B cell (primary cell): ENCODE results near the gene FAM111B. TPM values are rescaled to one million over a fixed set of nuclear protein-coding genes. Genes with fewer than 3 reads are reported as not detected.
A peak's percentile ranks its signal among the peaks of the same experiment; 100 is the strongest.

Experiments used
- ATAC-seq: fragments of 200-7000 bp; cut with Tn5 transposase; one replicate; pipeline ENCODE4 v1.10.0; 2021; ENCODE audit warnings: low read depth, mild to moderate bottlenecking, moderate number of reproducible peaks, moderate library complexity
- CTCF ChIA-PET: fragments of 350-600 bp; sonication (Branson Sonifier 250); formaldehyde crosslinking; loops from one replicate; lab custom pipeline; 2021; ENCODE audit warnings: antibody characterized with exemption, inconsistent platforms; lab: Charles Lee
- POLR2A ChIA-PET: fragments of 350-600 bp; sonication (Branson Sonifier 250); formaldehyde crosslinking; loops from one replicate; lab custom pipeline; 2021; ENCODE audit warnings: antibody characterized with exemption; lab: Charles Lee
- DNase-seq: peaks from one replicate; pipeline ENCODE4 v3.0.0; 2013
- H2AFZ ChIP-seq: 2 replicates; pipeline ENCODE4 v1.6.1; 2012; ENCODE audit warnings: mild to moderate bottlenecking, low read depth, low read length; ENCODE audit not compliant: insufficient read depth, poor library complexity, severe bottlenecking
- H3K27ac ChIP-seq, 2 donors: 1 replicate in 1 of 2; 2 replicates in 1 of 2; pipeline ENCODE4 v1.5.1; 2012 to 2013; ENCODE audit warnings: low read length in 2 of 2, mild to moderate bottlenecking in 2 of 2, moderate library complexity in 1 of 2
- H3K27me3 ChIP-seq, 4 experiments: fragments of 200-600 bp in 1 of 4; sonication (generic) in 1 of 4; replicated peaks in 1 of 4; 1 replicate in 2 of 4; 2 replicates in 2 of 4; pipeline versions ENCODE4 v1.6.1 to v1.7.0; 2013 to 2016; ENCODE audit warnings: low read length in 3 of 4, mild to moderate bottlenecking in 2 of 4, mixed read lengths in 1 of 4, moderate library complexity in 1 of 4; ENCODE audit not compliant: insufficient read depth in 4 of 4, control insufficient read depth in 3 of 4; ENCODE audit errors: control extremely low read depth in 1 of 4
- H3K36me3 ChIP-seq, 2 experiments: replicated peaks in 1 of 2; 1 replicate in 1 of 2; 2 replicates in 1 of 2; pipeline versions ENCODE4 v1.6.1 to v1.7.1; 2013; ENCODE audit warnings: low read length in 1 of 2; ENCODE audit not compliant: insufficient read depth in 2 of 2, control insufficient read depth in 1 of 2; ENCODE audit errors: control extremely low read depth in 1 of 2, extremely low read depth in 1 of 2
- H3K4me1 ChIP-seq, 2 donors: fragments of 200-600 bp in 1 of 2; sonication (generic) in 1 of 2; 1 replicate in 1 of 2; 2 replicates in 1 of 2; pipeline versions ENCODE4 v1.5.1 to v1.6.1; 2013 to 2017; ENCODE audit warnings: low read length in 2 of 2; ENCODE audit not compliant: control insufficient read depth in 2 of 2, insufficient read depth in 2 of 2
- H3K4me2 ChIP-seq: replicated peaks from 2 replicates; pipeline ENCODE3; 2012; ENCODE audit warnings: mild to moderate bottlenecking, low read depth, low read length; ENCODE audit not compliant: poor library complexity, severe bottlenecking
- H3K4me3 ChIP-seq, 5 experiments: fragments of 200-600 bp in 1 of 5; sonication (generic) in 1 of 5; 1 replicate in 3 of 5; 2 replicates in 2 of 5; pipeline versions ENCODE4 v1.5.1 to v1.7.0; 2011 to 2016; ENCODE audit warnings: low read length in 4 of 5, mild to moderate bottlenecking in 4 of 5, low read depth in 2 of 5, control low read depth in 1 of 5, moderate library complexity in 1 of 5; ENCODE audit not compliant: insufficient read depth in 1 of 5; ENCODE audit errors: control extremely low read depth in 1 of 5, extremely low read depth in 1 of 5
- H3K79me2 ChIP-seq: fragments of 200-600 bp; sonication (generic); one replicate; pipeline ENCODE4 v1.6.0; 2016; ENCODE audit warnings: low read length; ENCODE audit not compliant: control insufficient read depth, insufficient read depth
- H3K9ac ChIP-seq: fragments of 200-600 bp; sonication (generic); 2 replicates; pipeline ENCODE4 v1.6.1; 2017; ENCODE audit warnings: mild to moderate bottlenecking, low read length, moderate library complexity
- H3K9me3 ChIP-seq, 3 donors: one replicate each; pipeline versions ENCODE4 v1.6.1 to v1.7.1; 2013; ENCODE audit warnings: low read length in 2 of 3; ENCODE audit not compliant: control insufficient read depth in 2 of 3, insufficient read depth in 1 of 3; ENCODE audit errors: control extremely low read depth in 1 of 3
- H4K20me1 ChIP-seq: 2 replicates; pipeline ENCODE4 v1.6.0; 2012; ENCODE audit warnings: mild to moderate bottlenecking, low read length; ENCODE audit not compliant: insufficient read depth, control insufficient read depth, poor library complexity, severe bottlenecking
- H3K27ac Mint-ChIP-seq: one replicate; pipeline ENCODE4 v1.8.0; 2021; ENCODE audit warnings: mixed read lengths
- H3K27me3 Mint-ChIP-seq: one replicate; pipeline ENCODE4 v1.8.0; 2021; ENCODE audit warnings: mixed read lengths
- H3K4me1 Mint-ChIP-seq: one replicate; pipeline ENCODE4 v1.8.0; 2021; ENCODE audit warnings: mixed read lengths
- H3K4me3 Mint-ChIP-seq: one replicate; pipeline ENCODE4 v1.8.0; 2021; ENCODE audit warnings: mixed read lengths
- H3K9me3 Mint-ChIP-seq: one replicate; pipeline ENCODE4 v1.8.0; 2022; ENCODE audit warnings: mixed read lengths; ENCODE audit not compliant: insufficient read depth
- EZH2 ChIP-seq: IDR thresholded peaks from 2 replicates; pipeline ENCODE4 v1.6.1; 2012; ENCODE audit warnings: borderline replicate concordance, low read depth, mild to moderate bottlenecking, moderate library complexity, low read length; ENCODE audit not compliant: insufficient read depth, poor library complexity, severe bottlenecking
- whole genome bisulfite sequencing: methylation state at CpG from one replicate; pipeline ENCODE4 v1.1.5; 2013; ENCODE audit warnings: missing lambda C conversion rate; ENCODE audit not compliant: insufficient coverage; 5-methylcytosine and 5-hydroxymethylcytosine counted together
- intact Hi-C: fragments of 100-400 bp; cut with micrococcal nuclease; formaldehyde crosslinking; loops from one replicate; pipeline ENCODE4 v1.10.0; 2022
- polyA plus RNA-seq: library from polyadenylated mRNA; depleted of rRNA; stranded (reverse); fragments of >200 nt; gene quantifications from 2 replicates; pipeline ENCODE4 v1.2.3, GENCODE V29; 2012
- total RNA-seq, 2 donors: library from RNA; stranded (reverse); fragments of 120-200 nt in 1 of 2; gene quantifications; 1 replicate in 1 of 2; 2 replicates in 1 of 2; pipeline versions ENCODE4 v1.2.3 to v1.2.4, GENCODE V29; 2013 to 2022
- TF ChIP-seq, protein P1 (sequence below): fragments of 200-600 bp; IDR thresholded peaks from one replicate; pipeline ENCODE4 v1.8.0; 2022; ENCODE audit warnings: antibody characterized with exemption, mild to moderate bottlenecking

FAM111B gene
- total and polyA plus RNA-seq, 2 donors (not counting 1 experiment from before 2014, with no cell fraction given) = 3.6 to 155 TPM

DNA sequence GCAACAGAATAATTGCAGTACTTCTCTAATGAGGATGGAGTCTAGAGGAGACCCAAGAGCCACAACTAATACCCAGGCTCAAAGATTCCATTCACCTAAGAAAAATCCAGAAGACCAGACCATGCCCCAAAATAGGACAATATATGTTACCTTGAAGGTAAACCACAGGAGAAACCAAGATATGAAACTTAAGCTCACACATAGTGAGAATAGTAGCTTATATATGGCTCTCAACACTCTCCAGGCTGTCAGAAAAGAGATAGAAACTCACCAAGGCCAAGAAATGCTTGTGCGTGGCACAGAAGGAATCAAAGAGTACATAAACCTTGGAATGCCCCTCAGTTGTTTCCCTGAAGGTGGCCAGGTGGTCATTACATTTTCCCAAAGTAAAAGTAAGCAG is 44.7 kb downstream of the FAM111B start:
- Histone ChIP-seq H3K9me3 (no peaks in the 10 kb centered on the region), H3K4me1 (peaks cover 33% of the 10 kb centered on the region in 2 donors), H3K27ac (peak overlapping the region in 1 of 2 donors; percentile 68), H3K4me2 (peak overlapping the region; percentile 52), H3K9ac (no peak overlapping the region), H3K36me3 (peaks cover 2 to 4% of the 10 kb centered on the region in 2 experiments), H3K79me2 (peaks cover 7% of the 10 kb centered on the region), H4K20me1 (no peaks in the 10 kb centered on the region), H3K4me3 (peak overlapping the region in 1 of 5 experiments; percentile 45), H3K27me3 (no peaks in the 10 kb centered on the region), H2AFZ (no peak overlapping the region)
- Mint-ChIP-seq H3K27me3 (no peaks in the 10 kb centered on the region), H3K9me3 (no peaks in the 10 kb centered on the region), H3K27ac (peak overlapping the region; percentile 79), H3K4me3 (peak overlapping the region; percentile 77), H3K4me1 (peaks cover 51% of the 10 kb centered on the region)
- ChIA-PET CTCF (interaction anchor here (0.7 to 2.6 kb wide), 7 partner anchors 10 to 576 kb away, joined by 3 to 15 read pairs (median 4); partner anchors contain the start of genes FAM111A and LPXN), POLR2A (interaction anchor here (0.6 kb wide), 1 partner anchor 57 kb away, joined by 4 read pairs; no protein-coding TSS in a partner anchor)
- ATAC-seq = no peak
- TF ChIP-seq EZH2 = no peak
- TF ChIP-seq, protein P1, sequence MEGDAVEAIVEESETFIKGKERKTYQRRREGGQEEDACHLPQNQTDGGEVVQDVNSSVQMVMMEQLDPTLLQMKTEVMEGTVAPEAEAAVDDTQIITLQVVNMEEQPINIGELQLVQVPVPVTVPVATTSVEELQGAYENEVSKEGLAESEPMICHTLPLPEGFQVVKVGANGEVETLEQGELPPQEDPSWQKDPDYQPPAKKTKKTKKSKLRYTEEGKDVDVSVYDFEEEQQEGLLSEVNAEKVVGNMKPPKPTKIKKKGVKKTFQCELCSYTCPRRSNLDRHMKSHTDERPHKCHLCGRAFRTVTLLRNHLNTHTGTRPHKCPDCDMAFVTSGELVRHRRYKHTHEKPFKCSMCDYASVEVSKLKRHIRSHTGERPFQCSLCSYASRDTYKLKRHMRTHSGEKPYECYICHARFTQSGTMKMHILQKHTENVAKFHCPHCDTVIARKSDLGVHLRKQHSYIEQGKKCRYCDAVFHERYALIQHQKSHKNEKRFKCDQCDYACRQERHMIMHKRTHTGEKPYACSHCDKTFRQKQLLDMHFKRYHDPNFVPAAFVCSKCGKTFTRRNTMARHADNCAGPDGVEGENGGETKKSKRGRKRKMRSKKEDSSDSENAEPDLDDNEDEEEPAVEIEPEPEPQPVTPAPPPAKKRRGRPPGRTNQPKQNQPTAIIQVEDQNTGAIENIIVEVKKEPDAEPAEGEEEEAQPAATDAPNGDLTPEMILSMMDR = no peak
- 88% methylated on average over 1 of the region's 1 CpG for WGBS
- DNase-seq = no peak
- intact Hi-C loops = loop anchor here (10.0 kb wide), 1 partner anchor 1357 kb away; no protein-coding TSS in a partner anchor

DNA sequence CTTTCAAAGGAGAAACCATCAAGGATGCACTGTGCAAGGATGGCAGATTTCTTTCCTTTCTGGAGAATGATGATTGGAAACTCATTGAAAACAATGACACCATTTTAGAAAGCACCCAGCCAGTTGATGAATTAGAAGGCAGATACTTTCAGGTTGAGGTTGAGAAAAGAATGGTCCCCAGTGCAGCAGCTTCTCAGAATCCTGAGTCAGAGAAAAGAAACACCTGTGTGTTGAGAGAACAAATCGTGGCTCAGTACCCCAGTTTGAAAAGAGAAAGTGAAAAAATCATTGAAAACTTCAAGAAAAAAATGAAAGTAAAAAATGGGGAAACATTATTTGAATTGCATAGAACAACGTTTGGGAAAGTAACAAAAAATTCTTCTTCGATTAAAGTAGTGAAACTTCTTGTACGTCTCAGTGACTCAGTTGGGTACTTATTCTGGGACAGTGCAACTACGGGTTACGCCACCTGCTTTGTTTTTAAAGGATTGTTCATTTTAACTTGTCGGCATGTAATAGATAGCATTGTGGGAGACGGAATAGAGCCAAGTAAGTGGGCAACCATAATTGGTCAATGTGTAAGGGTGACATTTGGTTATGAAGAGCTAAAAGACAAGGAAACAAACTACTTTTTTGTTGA is 45.4 kb downstream of the FAM111B start:
- Mint-ChIP-seq H3K4me3 (peak overlapping the region; percentile 77), H3K4me1 (peaks cover 50% of the 10 kb centered on the region), H3K27me3 (no peaks in the 10 kb centered on the region), H3K9me3 (no peaks in the 10 kb centered on the region), H3K27ac (peak overlapping the region; percentile 79)
- Histone ChIP-seq H2AFZ (peak overlapping the region; percentile 40), H4K20me1 (no peaks in the 10 kb centered on the region), H3K36me3 (peaks cover 2 to 4% of the 10 kb centered on the region in 2 experiments), H3K4me2 (peak overlapping the region; percentile 52), H3K9ac (peak overlapping the region; percentile 57), H3K4me3 (peak overlapping the region in 3 of 5 experiments; percentile 8 to 45 (median 32)), H3K27ac (peak overlapping the region; percentile 53 to 68), H3K27me3 (no peaks in the 10 kb centered on the region), H3K4me1 (peaks cover 27 to 32% of the 10 kb centered on the region in 2 donors), H3K9me3 (no peaks in the 10 kb centered on the region), H3K79me2 (peaks cover 3% of the 10 kb centered on the region)
- intact Hi-C loops = loop anchor here (10.0 kb wide), 1 partner anchor 1358 kb away; no protein-coding TSS in a partner anchor
- ChIA-PET CTCF (interaction anchor here (0.7 to 2.6 kb wide), 8 partner anchors 11 to 577 kb away, joined by 3 to 15 read pairs (median 4); partner anchors contain the start of genes FAM111A and LPXN), POLR2A (interaction anchor here (0.6 kb wide), 1 partner anchor 57 kb away, joined by 4 read pairs; no protein-coding TSS in a partner anchor)
- 48% methylated on average over 5 of the region's 8 CpGs for WGBS
- ATAC-seq (peak; percentile 52), DNase-seq (peak; percentile 38)
- no peak for TF ChIP-seq EZH2
- TF ChIP-seq, protein P1 = no peak
